H1 (cell line): ENCODE results near the gene AGBL4. TPM values are rescaled to one million over a fixed set of nuclear protein-coding genes. Genes with fewer than 3 reads are reported as not detected.

Experiments
- CTCF ChIA-PET: fragments of 300-600 bp; sonication (Branson Sonifier 250); formaldehyde crosslinking; loops from one replicate; lab custom pipeline; 2021; ENCODE audit not compliant: partially characterized antibody; lab: Charles Lee
- POLR2A ChIA-PET: fragments of 300-600 bp; sonication (Branson Sonifier 250); formaldehyde crosslinking; loops from one replicate; lab custom pipeline; 2021; ENCODE audit warnings: inconsistent platforms; ENCODE audit not compliant: partially characterized antibody; lab: Charles Lee
- DNase-seq, 2 experiments: peaks; one replicate each; pipeline versions ENCODE4 v3.0.0 to v3.0.0-alpha.2; 2010 to 2022; ENCODE audit warnings: low spot score in 2 of 2, low read depth in 1 of 2, mixed read lengths in 1 of 2
- FAIRE-seq: peaks from 2 replicates; lab custom pipeline; 2011; peaks lifted over from hg19 to GRCh38; lab: Jason Lieb, UNC
- H2AFZ ChIP-seq: 2 replicates; pipeline ENCODE4 v1.8.1; 2012; ENCODE audit warnings: low read length, inconsistent platforms
- H2AK5ac ChIP-seq: 2 replicates; pipeline ENCODE4 v1.6.1; 2013; ENCODE audit warnings: low read depth, low read length
- H2BK120ac ChIP-seq: replicated peaks from 2 replicates; pipeline ENCODE3; 2013; ENCODE audit warnings: low read depth, low read length, inconsistent platforms
- H2BK12ac ChIP-seq: 2 replicates; pipeline ENCODE4 v1.6.1; 2013; ENCODE audit warnings: low read depth, low read length
- H2BK15ac ChIP-seq: 2 replicates; pipeline ENCODE4 v1.6.1; 2013; ENCODE audit warnings: low read length
- H2BK20ac ChIP-seq: 2 replicates; pipeline ENCODE4 v1.6.1; 2013; ENCODE audit warnings: low read length
- H2BK5ac ChIP-seq: 2 replicates; pipeline ENCODE4 v1.6.1; 2013; ENCODE audit warnings: low read depth, low read length
- H3K14ac ChIP-seq: 2 replicates; pipeline ENCODE4 v1.6.1; 2013; ENCODE audit warnings: inconsistent platforms; ENCODE audit not compliant: insufficient read length
- H3K18ac ChIP-seq: 2 replicates; pipeline ENCODE4 v1.6.1; 2013; ENCODE audit warnings: low read length; ENCODE audit errors: extremely low read depth
- H3K23ac ChIP-seq: 2 replicates; pipeline ENCODE4 v1.6.1; 2013; ENCODE audit warnings: inconsistent platforms; ENCODE audit not compliant: insufficient read length
- H3K23me2 ChIP-seq: 2 replicates; pipeline ENCODE4 v1.6.1; 2013; ENCODE audit warnings: low read depth, low read length
- H3K27ac ChIP-seq: 2 replicates; pipeline ENCODE4 v1.6.1; 2011; ENCODE audit warnings: low read depth, low read length, inconsistent platforms
- H3K27me3 ChIP-seq, 4 experiments: replicated peaks in 1 of 4; 1 replicate in 1 of 4; 2 replicates in 3 of 4; pipeline versions ENCODE4 v1.6.1 to v1.8.1; 2011 to 2013; ENCODE audit warnings: low read length in 3 of 4, mild to moderate bottlenecking in 3 of 4, inconsistent platforms in 2 of 4, mixed read lengths in 2 of 4, moderate library complexity in 1 of 4; ENCODE audit not compliant: control insufficient read depth in 3 of 4, insufficient read depth in 3 of 4; ENCODE audit errors: extremely low read depth in 1 of 4
- H3K36me3 ChIP-seq, 4 experiments: 2 replicates each; pipeline versions ENCODE4 v1.6.1 to v1.8.1; 2011 to 2013; ENCODE audit warnings: mild to moderate bottlenecking in 4 of 4, low read length in 3 of 4, moderate library complexity in 2 of 4, control low read depth in 1 of 4, inconsistent platforms in 1 of 4; ENCODE audit not compliant: insufficient read depth in 4 of 4, control insufficient read depth in 2 of 4
- H3K4ac ChIP-seq: replicated peaks from 2 replicates; pipeline ENCODE3; 2013; ENCODE audit warnings: low read length, low read depth, mixed read lengths, inconsistent platforms; ENCODE audit not compliant: insufficient read length
- H3K4me1 ChIP-seq, 4 experiments: replicated peaks in 1 of 4; 1 replicate in 1 of 4; 2 replicates in 3 of 4; pipeline versions ENCODE4 v1.6.1 to v1.8.1; 2011 to 2013; ENCODE audit warnings: low read length in 3 of 4, inconsistent platforms in 2 of 4, mixed read lengths in 1 of 4; ENCODE audit not compliant: insufficient read depth in 4 of 4, control insufficient read depth in 3 of 4
- H3K4me2 ChIP-seq, 2 experiments: 2 replicates each; pipeline versions ENCODE4 v1.6.1 to v1.8.1; 2011 to 2013; ENCODE audit warnings: low read depth in 2 of 2, low read length in 2 of 2, control low read depth in 1 of 2, inconsistent platforms in 1 of 2, mild to moderate bottlenecking in 1 of 2; ENCODE audit not compliant: insufficient read depth in 1 of 2
- H3K4me3 ChIP-seq, 4 experiments: fragments of 200-600, 300-600 bp in 1 of 4; sonication (generic), shearing (Covaris generic), sonication (Bioruptor Twin) in 1 of 4; 2 replicates each; pipeline versions ENCODE4 v1.5.1 to v1.8.1; 2011 to 2016; ENCODE audit warnings: low read length in 4 of 4, low read depth in 3 of 4, control low read depth in 2 of 4, inconsistent platforms in 2 of 4, mild to moderate bottlenecking in 2 of 4, mixed read lengths in 1 of 4, moderate library complexity in 1 of 4; ENCODE audit not compliant: insufficient read depth in 2 of 4; ENCODE audit errors: extremely low read depth in 1 of 4
- H3K56ac ChIP-seq: replicated peaks from 2 replicates; pipeline ENCODE3; 2013; ENCODE audit warnings: low read depth, mild to moderate bottlenecking, mixed read lengths, low read length, inconsistent platforms; ENCODE audit not compliant: insufficient read length
- H3K79me1 ChIP-seq: 2 replicates; pipeline ENCODE4 v1.6.1; 2013; ENCODE audit warnings: low read depth, low read length, control low read depth
- H3K79me2 ChIP-seq, 2 experiments: 2 replicates each; pipeline versions ENCODE4 v1.6.1 to v1.8.1; 2012 to 2013; ENCODE audit warnings: low read length in 2 of 2, mild to moderate bottlenecking in 2 of 2, inconsistent platforms in 1 of 2; ENCODE audit not compliant: insufficient read depth in 2 of 2, control insufficient read depth in 1 of 2
- H3K9ac ChIP-seq, 4 experiments: replicated peaks in 1 of 4; 1 replicate in 1 of 4; 2 replicates in 3 of 4; pipeline versions ENCODE4 v1.6.1 to v1.8.1; 2011 to 2013; ENCODE audit warnings: low read depth in 3 of 4, low read length in 3 of 4, control low read depth in 2 of 4, mild to moderate bottlenecking in 2 of 4, moderate library complexity in 2 of 4, inconsistent platforms in 1 of 4; ENCODE audit errors: extremely low read depth in 1 of 4
- H3K9me3 ChIP-seq, 2 experiments: 2 replicates each; pipeline versions ENCODE4 v1.6.1 to v1.8.1; 2012 to 2013; ENCODE audit warnings: mild to moderate bottlenecking in 2 of 2, moderate library complexity in 2 of 2, control low read depth in 1 of 2, inconsistent platforms in 1 of 2, low read depth in 1 of 2, low read length in 1 of 2, mixed read lengths in 1 of 2; ENCODE audit not compliant: insufficient read depth in 2 of 2
- H4K20me1 ChIP-seq, 2 experiments: replicated peaks in 1 of 2; 2 replicates each; pipeline versions ENCODE3 to v1.8.1; 2011 to 2013; ENCODE audit warnings: inconsistent platforms in 2 of 2, low read length in 2 of 2, mild to moderate bottlenecking in 1 of 2; ENCODE audit not compliant: insufficient read depth in 2 of 2, control insufficient read depth in 1 of 2
- H4K5ac ChIP-seq: 2 replicates; pipeline ENCODE4 v1.6.1; 2013; ENCODE audit warnings: low read length, low read depth, mixed read lengths, inconsistent platforms; ENCODE audit not compliant: insufficient read length
- H4K8ac ChIP-seq: 2 replicates; pipeline ENCODE4 v1.8.0; 2013; ENCODE audit warnings: mild to moderate bottlenecking, moderate library complexity, low read length, inconsistent platforms; ENCODE audit not compliant: insufficient read depth; ENCODE audit errors: extremely low read depth
- H4K91ac ChIP-seq: replicated peaks from 2 replicates; pipeline ENCODE3; 2013; ENCODE audit warnings: low read length, mixed read lengths, inconsistent platforms; ENCODE audit not compliant: insufficient read length
- ATF3 ChIP-seq: IDR thresholded peaks from 2 replicates; pipeline ENCODE4 v1.6.1; 2011; ENCODE audit warnings: low read depth, mild to moderate bottlenecking, low read length; ENCODE audit not compliant: insufficient read depth
- BCL11A ChIP-seq, 2 experiments: IDR thresholded peaks; one replicate each; pipeline ENCODE4 v1.6.1; 2011; ENCODE audit warnings: low read depth in 2 of 2, low read length in 2 of 2, mild to moderate bottlenecking in 2 of 2
- CBX8 ChIP-seq: fragments of 300-800, 300-1000 bp; sonication (generic); IDR thresholded peaks from 2 replicates; pipeline ENCODE4 v1.7.1; 2016; ENCODE audit warnings: low read depth, low read length, borderline replicate concordance
- FOSL1 ChIP-seq: IDR thresholded peaks from 2 replicates; pipeline ENCODE4 v1.6.1; 2011; ENCODE audit warnings: mild to moderate bottlenecking, low read depth, low read length, moderate library complexity; ENCODE audit not compliant: insufficient read depth
- HDAC6 ChIP-seq: IDR thresholded peaks from one replicate; pipeline ENCODE4 v1.7.1; 2012; ENCODE audit warnings: low read depth, mild to moderate bottlenecking, inconsistent platforms, low read length, moderate library complexity
- KDM4A ChIP-seq: IDR thresholded peaks from one replicate; pipeline ENCODE4 v1.7.1; 2012; ENCODE audit warnings: low read depth, mild to moderate bottlenecking, moderate library complexity, low read length, inconsistent platforms; ENCODE audit not compliant: severe bottlenecking
- KDM5A ChIP-seq: fragments of 200-600 bp; IDR thresholded peaks from 2 replicates; pipeline ENCODE4 v1.7.1; 2012; ENCODE audit warnings: mild to moderate bottlenecking, low read length, inconsistent platforms, mixed read lengths
- MAX ChIP-seq: IDR thresholded peaks from 2 replicates; pipeline ENCODE4 v1.6.1; 2012; ENCODE audit warnings: inconsistent platforms
- SP4 ChIP-seq: IDR thresholded peaks from 2 replicates; pipeline ENCODE4 v1.6.1; 2012; ENCODE audit warnings: low read length, inconsistent platforms
- TBP ChIP-seq: IDR thresholded peaks from 2 replicates; pipeline ENCODE4 v1.6.1; 2011; ENCODE audit warnings: low read depth, low read length, improper control_type of control experiment
- TCF12 ChIP-seq: IDR thresholded peaks from 2 replicates; pipeline ENCODE4 v1.6.1; 2011; ENCODE audit warnings: low read depth, mild to moderate bottlenecking, low read length
- USF2 ChIP-seq: IDR thresholded peaks from 2 replicates; pipeline ENCODE4 v1.6.1; 2011; ENCODE audit warnings: low read length, improper control_type of control experiment
- ZNF274 ChIP-seq: IDR thresholded peaks from 2 replicates; pipeline ENCODE4 v1.7.0; 2012; ENCODE audit warnings: low read length, borderline replicate concordance; ENCODE audit errors: extremely low read depth
- WGBS, 2 experiments: shearing (Covaris generic) in 1 of 2; methylation state at CpG; one replicate each; pipeline versions ENCODE4 v1.1.6 to v1.1.7; 2013 to 2015; ENCODE audit warnings: low lambda C conversion rate in 2 of 2, mixed read lengths in 2 of 2, inconsistent platforms in 1 of 2, low coverage in 1 of 2, missing lambda C conversion rate in 1 of 2; ENCODE audit not compliant: insufficient replicate concordance in 2 of 2, insufficient coverage in 1 of 2, insufficient read length in 1 of 2; ENCODE audit errors: extremely low coverage in 1 of 2, missing lambda C conversion rate in 1 of 2; 5-methylcytosine and 5-hydroxymethylcytosine counted together
- polyA plus RNA-seq, 7 experiments: library from polyadenylated mRNA; depleted of rRNA in 3 of 7; stranded (reverse) in 5 of 7; unstranded in 2 of 7; fragments of >200 nt in 5 of 7; fragments of 200-250 nt in 2 of 7; gene quantifications; 1 replicate in 5 of 7; 2 replicates in 1 of 7; 4 replicates in 1 of 7; pipeline versions ENCODE4 v1.2.1 to v1.2.3, GENCODE V29; 2011 to 2013; ENCODE audit warnings: missing spikeins in 2 of 7, mixed read lengths in 2 of 7
- total RNA-seq: library from RNA; stranded (reverse); fragmentation: NEBNext Ultra II Directional; extraction: Animal tissue kit (Norgen Biotek cat#: 25700); gene quantifications from 2 replicates; pipeline ENCODE4 v1.2.1, GENCODE V29; 2021

Gene AGBL4
- total and polyA plus RNA-seq, 2 of the 8 experiments (the other 6 are each of a cell fraction or from before 2014, with no cell fraction given): 0.41 to 0.45 TPM

- no peak overlapping the region for H3K18ac ChIP-seq
- no peak for FAIRE-seq
- no peak overlapping the region for H2BK15ac ChIP-seq
- no peaks in the 10 kb centered on the region for H4K20me1 ChIP-seq
- no peak overlapping the region for H4K5ac ChIP-seq
- H3K79me2 ChIP-seq: no peaks in the 10 kb centered on the region
- no peak overlapping the region for H3K56ac ChIP-seq
- no peak overlapping the region for H3K9ac ChIP-seq
- H3K4me3 ChIP-seq: no peak overlapping the region
- no peak for DNase-seq
- no peak overlapping the region for H2AK5ac ChIP-seq
- ChIA-PET POLR2A (no interaction called here), CTCF (no interaction called here)
- no peaks in the 10 kb centered on the region for H3K4me1 ChIP-seq
- no peaks in the 10 kb centered on the region for H3K79me1 ChIP-seq
- H2AFZ ChIP-seq: no peak overlapping the region
- H3K36me3 ChIP-seq: no peaks in the 10 kb centered on the region; a peak in 2 of 8 replicates
- H4K91ac ChIP-seq: no peak overlapping the region
- H3K23me2 ChIP-seq: no peaks in the 10 kb centered on the region
- H3K14ac ChIP-seq: no peak overlapping the region
- H3K27ac ChIP-seq: no peak overlapping the region
- H3K23ac ChIP-seq: no peak overlapping the region
- no peak overlapping the region for H2BK120ac ChIP-seq
- H2BK12ac ChIP-seq: no peak overlapping the region
- peaks cover 39 to 51% of the 10 kb centered on the region in 2 experiments for H3K9me3 ChIP-seq
- no peak overlapping the region for H3K4ac ChIP-seq
- H2BK5ac ChIP-seq: no peak overlapping the region
- no peak overlapping the region for H3K4me2 ChIP-seq
- H2BK20ac ChIP-seq: no peak overlapping the region
- 79% methylated on average over 3 of the region's 3 CpGs; no CpG with 5 or more reads in 1 of the 2 experiments for WGBS, 2 experiments
- no peak overlapping the region for H4K8ac ChIP-seq
- no peaks in the 10 kb centered on the region for H3K27me3 ChIP-seq
- TF ChIP-seq ZNF274 (no peak), KDM5A (no peak), SP4 (no peak), USF2 (no peak), CBX8 (no peak), BCL11A (IDR thresholded peaks at IDR 0.05; ENCODE audit: low read depth in 2 of 2, low read length in 2 of 2) (no peak), ATF3 (no peak), TBP (no peak), TCF12 (no peak), MAX (no peak), FOSL1 (no peak), HDAC6 (no peak), KDM4A (no peak)
Observed at GRCh38 chr1:49544615-49545014, 479.1 kb downstream of the AGBL4 start.
